G401 (cell line): Measurements from ENCODE around the gene DCDC2. TPM values are rescaled to one million over a fixed set of nuclear protein-coding genes. Genes with fewer than 3 reads are reported as not detected.
"Not testable (repeated sequence)": the region's sequence is repeated elsewhere in the genome, so short reads cannot be mapped to it uniquely, and the experiment has no call there.

Source experiments
- DNase-seq: peaks from one replicate; pipeline ENCODE4 v3.0.0-alpha.2; 2015; ENCODE audit warnings: low spot score
- in situ Hi-C: cut with HindIII; loops from 2 replicates; pipeline ENCODE4 v1.10.0; 2016; ENCODE audit warnings: low sequenced_read_pairs, mixed read lengths
- total RNA-seq: library from RNA; depleted of rRNA; stranded (reverse); fragments of >200 nt; shearing (Covaris generic); gene quantifications from 2 replicates; pipeline ENCODE4 v1.2.3, GENCODE V29; 2014

DCDC2 gene
- total RNA-seq, 1 experiment from 2014 or later, result not detected

GRCh38 chr6:24233813-24234442, 123.9 kb downstream of the DCDC2 start:
- in situ Hi-C loops, result no loop called here
- DNase-seq, result no peak

- no peak for DNase-seq
- in situ Hi-C loops, result no loop called here
Measured at GRCh38 chr6:24231438-24231977, 126.4 kb downstream of the DCDC2 start.

GRCh38 chr6:24229696-24230405, 128.0 kb downstream of the DCDC2 start:
- in situ Hi-C loops, result no loop called here
- DNase-seq, result no peak

- no peak for DNase-seq
- in situ Hi-C loops, result no loop called here
Measured at GRCh38 chr6:24228681-24229255, 129.1 kb downstream of the DCDC2 start.

- in situ Hi-C loops, result no loop called here
- DNase-seq, result no peak
Measured at GRCh38 chr6:24228123-24228522, 129.7 kb downstream of the DCDC2 start.

- DNase-seq, result no peak
- in situ Hi-C loops, result no loop called here
Measured at GRCh38 chr6:24227556-24227955, 130.3 kb downstream of the DCDC2 start.

- DNase-seq, result no peak
- in situ Hi-C loops, result no loop called here
Measured at GRCh38 chr6:24226541-24226940, 131.3 kb downstream of the DCDC2 start.

GRCh38 chr6:24225838-24226237, 132.0 kb downstream of the DCDC2 start:
- in situ Hi-C loops, result no loop called here
- no peak for DNase-seq

- DNase-seq, result no peak
- in situ Hi-C loops, result no loop called here
Measured at GRCh38 chr6:24223115-24223919, 134.5 kb downstream of the DCDC2 start.

- in situ Hi-C loops, result no loop called here
Measured at GRCh38 chr6:24219670-24220069, 138.2 kb downstream of the DCDC2 start.

GRCh38 chr6:24214984-24215383, 142.9 kb downstream of the DCDC2 start:
- in situ Hi-C loops, result no loop called here
- no peak for DNase-seq

More at GRCh38 chr6:24219670-24220069, 138.2 kb downstream of the DCDC2 start:
- DNase-seq, result no peak

- in situ Hi-C loops, result no loop called here
- DNase-seq, result no peak
Measured at GRCh38 chr6:24207413-24207812, 150.4 kb downstream of the DCDC2 start.

GRCh38 chr6:24205020-24205492, 152.8 kb downstream of the DCDC2 start:
- in situ Hi-C loops, result no loop called here
- DNase-seq, result peak; percentile 52

GRCh38 chr6:24204113-24204512, 153.7 kb downstream of the DCDC2 start:
- in situ Hi-C loops, DNase-seq: not testable (repeated sequence)

- DNase-seq, result no peak
- in situ Hi-C loops, result no loop called here
Measured at GRCh38 chr6:24197892-24198291, 160.0 kb downstream of the DCDC2 start.

- in situ Hi-C loops, result no loop called here
- DNase-seq, result no peak
Measured at GRCh38 chr6:24195836-24196597, 161.8 kb downstream of the DCDC2 start.

- no peak for DNase-seq
- in situ Hi-C loops, result no loop called here
Measured at GRCh38 chr6:24194978-24195700, 162.7 kb downstream of the DCDC2 start.

- in situ Hi-C loops, result no loop called here
Measured at GRCh38 chr6:24193364-24193763, 164.5 kb downstream of the DCDC2 start.

More at GRCh38 chr6:24193364-24193763, 164.5 kb downstream of the DCDC2 start:
- no peak for DNase-seq
